HEK293 (cell line): ENCODE results near the gene SERAC1.

Experiments
- CTCF ChIA-PET: fragments of 350-600 bp; formaldehyde crosslinking; extraction: SDS; loops from one replicate; lab custom pipeline; 2021; ENCODE audit warnings: antibody characterized with exemption; lab: Yijun Ruan, JAX
- POLR2A ChIA-PET: fragments of 300-600 bp; formaldehyde crosslinking; extraction: SDS; loops from one replicate; lab custom pipeline; 2020; ENCODE audit warnings: antibody characterized with exemption, inconsistent platforms; lab: Yijun Ruan, JAX
- H3K27ac ChIP-seq: fragments of 200-500 bp; sonication (Bioruptor generic); 2 replicates; pipeline ENCODE4 v1.5.1; 2014; ENCODE audit warnings: low read depth, low read length, control low read depth, inconsistent platforms; ENCODE audit errors: extremely low read depth
- H3K36me3 ChIP-seq, 2 experiments: fragments of 200-500 bp in 1 of 2; sonication (Bioruptor generic) in 1 of 2; 1 replicate in 1 of 2; 2 replicates in 1 of 2; pipeline ENCODE4 v1.5.1; 2014 to 2017; ENCODE audit warnings: inconsistent platforms in 2 of 2, low read length in 2 of 2; ENCODE audit not compliant: control insufficient read depth in 2 of 2, insufficient read depth in 1 of 2
- H3K4me1 ChIP-seq: fragments of 200-500 bp; sonication (Bioruptor generic); 2 replicates; pipeline ENCODE4 v1.5.1; 2014; ENCODE audit warnings: mild to moderate bottlenecking, low read length, inconsistent platforms; ENCODE audit not compliant: control insufficient read depth, insufficient read depth
- H3K4me3 ChIP-seq: 2 replicates; pipeline ENCODE4 v1.5.1; 2011; ENCODE audit warnings: low read depth, mild to moderate bottlenecking, control low read depth, low read length, moderate library complexity
- H3K9me3 ChIP-seq: fragments of 200-500 bp; sonication (Bioruptor generic); 2 replicates; pipeline ENCODE4 v1.5.1; 2014; ENCODE audit warnings: low read depth, low read length, inconsistent platforms; ENCODE audit not compliant: control insufficient read depth, insufficient read depth
- AEBP2 ChIP-seq: fragments of 450-650 bp; formaldehyde crosslinking; IDR thresholded peaks from 2 replicates; pipeline ENCODE4 v1.5.1; 2016; ENCODE audit warnings: missing biosample characterization, missing genetic modification characterization, borderline replicate concordance
- BCL11B ChIP-seq: fragments of 450-650 bp; formaldehyde crosslinking; IDR thresholded peaks from 2 replicates; pipeline ENCODE4 v1.5.1; 2016; ENCODE audit warnings: low read depth, missing biosample characterization, missing genetic modification characterization
- CTCF ChIP-seq: fragments of 450-650 bp; formaldehyde crosslinking; IDR thresholded peaks from 2 replicates; pipeline ENCODE4 v1.5.1; 2016; ENCODE audit warnings: missing biosample characterization, missing genetic modification characterization
- KLF16 ChIP-seq: fragments of 450-650 bp; formaldehyde crosslinking; IDR thresholded peaks from 2 replicates; pipeline ENCODE4 v1.5.1; 2017; ENCODE audit warnings: missing biosample characterization, missing genetic modification characterization
- MYNN ChIP-seq: fragments of 450-650 bp; formaldehyde crosslinking; IDR thresholded peaks from 2 replicates; pipeline ENCODE4 v1.5.1; 2016; ENCODE audit warnings: missing biosample characterization, missing genetic modification characterization, borderline replicate concordance
- MZF1 ChIP-seq: fragments of 450-650 bp; formaldehyde crosslinking; IDR thresholded peaks from 2 replicates; pipeline ENCODE4 v1.5.1; 2017; ENCODE audit warnings: missing biosample characterization, missing genetic modification characterization, borderline replicate concordance
- PRDM10 ChIP-seq: fragments of 450-650 bp; formaldehyde crosslinking; IDR thresholded peaks from 2 replicates; pipeline ENCODE4 v1.5.1; 2016; ENCODE audit warnings: missing biosample characterization, missing genetic modification characterization
- REPIN1 ChIP-seq: fragments of 450-650 bp; formaldehyde crosslinking; IDR thresholded peaks from 2 replicates; pipeline ENCODE4 v1.5.1; 2017; ENCODE audit warnings: missing biosample characterization, missing genetic modification characterization, low read depth
- ZBTB26 ChIP-seq: fragments of 450-650 bp; formaldehyde crosslinking; optimal IDR thresholded peaks from 2 replicates; pipeline ENCODE3; 2016; ENCODE audit warnings: missing biosample characterization, mild to moderate bottlenecking, missing genetic modification characterization
- ZNF132 ChIP-seq: fragments of 450-650 bp; formaldehyde crosslinking; IDR thresholded peaks from 2 replicates; pipeline ENCODE4 v1.5.1; 2017; ENCODE audit warnings: missing biosample characterization, missing genetic modification characterization, borderline replicate concordance
- ZNF175 ChIP-seq: fragments of 450-650 bp; formaldehyde crosslinking; IDR thresholded peaks from 2 replicates; pipeline ENCODE4 v1.5.1; 2016; ENCODE audit warnings: missing biosample characterization, missing genetic modification characterization
- ZNF211 ChIP-seq: fragments of 450-650 bp; formaldehyde crosslinking; IDR thresholded peaks from 2 replicates; pipeline ENCODE4 v1.5.1; 2016; ENCODE audit warnings: low read depth, missing biosample characterization, missing genetic modification characterization
- ZNF274 ChIP-seq, 2 experiments: fragments of 200-500 bp in 1 of 2; fragments of 450-650 bp in 1 of 2; sonication (Bioruptor generic) in 1 of 2; formaldehyde crosslinking in 1 of 2; IDR thresholded peaks; 2 replicates each; pipeline versions ENCODE4 v1.5.1 to v1.6.1; 2014 to 2016; ENCODE audit warnings: borderline replicate concordance in 1 of 2, inconsistent platforms in 1 of 2, low read length in 1 of 2, missing biosample characterization in 1 of 2, missing genetic modification characterization in 1 of 2
- ZNF335 ChIP-seq: fragments of 450-650 bp; formaldehyde crosslinking; conservative IDR thresholded peaks from 2 replicates; pipeline ENCODE4 v1.5.1; 2016; ENCODE audit warnings: missing biosample characterization, missing genetic modification characterization
- ZNF473 ChIP-seq: fragments of 450-650 bp; formaldehyde crosslinking; IDR thresholded peaks from 2 replicates; pipeline ENCODE4 v1.5.1; 2017; ENCODE audit warnings: missing biosample characterization, missing genetic modification characterization
- ZNF623 ChIP-seq: fragments of 450-650 bp; formaldehyde crosslinking; IDR thresholded peaks from 2 replicates; pipeline ENCODE4 v1.5.1; 2016; ENCODE audit warnings: missing biosample characterization, missing genetic modification characterization
- ZNF624 ChIP-seq: fragments of 450-650 bp; formaldehyde crosslinking; IDR thresholded peaks from 2 replicates; pipeline ENCODE4 v1.5.1; 2017; ENCODE audit warnings: missing biosample characterization, missing genetic modification characterization
- ZNF76 ChIP-seq: fragments of 450-650 bp; formaldehyde crosslinking; IDR thresholded peaks from 2 replicates; pipeline ENCODE4; 2016; ENCODE audit warnings: low read depth, missing biosample characterization, missing genetic modification characterization, borderline replicate concordance
- ZNF777 ChIP-seq: fragments of 450-650 bp; formaldehyde crosslinking; IDR thresholded peaks from 2 replicates; pipeline ENCODE4 v1.5.1; 2017; ENCODE audit warnings: missing biosample characterization, missing genetic modification characterization, borderline replicate concordance
- ZNF785 ChIP-seq: fragments of 450-650 bp; formaldehyde crosslinking; IDR thresholded peaks from 2 replicates; pipeline ENCODE4 v1.5.1; 2016; ENCODE audit warnings: missing biosample characterization, missing genetic modification characterization

Gene SERAC1

GRCh38 chr6:158110986-158111385, 57.1 kb downstream of the SERAC1 start:
- H3K4me1 ChIP-seq, result no peaks in the 10 kb centered on the region
- peaks cover 4 to 52% of the 10 kb centered on the region in 2 experiments; a peak in 2 of 3 replicates for H3K36me3 ChIP-seq
- H3K4me3 ChIP-seq, result no peak overlapping the region
- ChIA-PET CTCF (interaction anchor here (0.8 to 0.9 kb wide), 2 partner anchors 22 to 580 kb away, joined by 3 to 5 read pairs; no protein-coding TSS in a partner anchor), POLR2A (no interaction called here)
- TF ChIP-seq ZBTB26 (tag by site-specific recombination) (no peak), ZNF785 (tag by site-specific recombination) (no peak), KLF16 (tag by site-specific recombination) (no peak), REPIN1 (tag by site-specific recombination) (no peak), ZNF623 (tag by site-specific recombination) (no peak), ZNF274 (IDR thresholded peaks at IDR 0.05; ENCODE audit: low read length) (no peak), ZNF274 (tag by site-specific recombination; IDR thresholded peaks at IDR 0.05; ENCODE audit: borderline replicate concordance) (no peak), AEBP2 (no peak), MYNN (no peak), ZNF624 (tag by site-specific recombination) (no peak), ZNF76 (tag by site-specific recombination) (no peak), BCL11B (tag by site-specific recombination) (no peak), ZNF777 (tag by site-specific recombination) (no peak), PRDM10 (tag by site-specific recombination) (no peak), ZNF175 (tag by site-specific recombination) (no peak), ZNF473 (tag by site-specific recombination) (no peak), ZNF211 (tag by site-specific recombination) (no peak), ZNF132 (tag by site-specific recombination) (no peak)
- H3K27ac ChIP-seq, result no peak overlapping the region
- H3K9me3 ChIP-seq, result no peaks in the 10 kb centered on the region

- CTCF ChIA-PET, result interaction anchor here (1.1 kb wide), 1 partner anchor 37 kb away, joined by 3 read pairs; no protein-coding TSS in a partner anchor
- TF ChIP-seq CTCF (tag by site-specific recombination), result no peak
- TF ChIP-seq ZNF335 (tag by site-specific recombination), result no peak
- no peak for TF ChIP-seq MZF1 (tag by site-specific recombination)
- TF ChIP-seq, all 188 proteins: peak for 0
- Histone ChIP-seq H3K36me3 (peaks cover 4 to 40% of the 10 kb centered on the region in 2 experiments; a peak in 2 of 3 replicates), H3K4me1 (no peaks in the 10 kb centered on the region), H3K9me3 (no peaks in the 10 kb centered on the region), H3K4me3 (no peak overlapping the region), H3K27ac (no peak overlapping the region)
- POLR2A ChIA-PET, result no interaction called here
Measured at GRCh38 chr6:158109748-158110147, 58.3 kb downstream of the SERAC1 start.
